ENCODE measurements around the gene PIP4K2C. TPM values are rescaled to one million over a fixed set of nuclear protein-coding genes. Genes with fewer than 3 reads are reported as not detected.

Gene PIP4K2C
- 12.4 TPM for total RNA-seq
- long read RNA-seq, transcript PIP4K2C-201 (10 exons, 2,924 nt) = major isoform, 31 of 44 reads
- long read RNA-seq, partial matches to known transcripts = 6 of 44 reads
- long read RNA-seq, other reads (novel, unspliced or antisense) = 2 of 44 reads

- DNase-seq (peak; percentile 89), ATAC-seq (ENCODE audit: poor library complexity) (peak; percentile 100)
- intact Hi-C loops (cut with DNase I) = no loop called here
Measured at GRCh38 chr12:57590864-57591781, at the start of gene PIP4K2C. Gene PIP4K2C, plus strand, starts transcription at chr12:57591192. Its CDS starts 98 bp downstream, at chr12:57591290.

GRCh38 chr12:57541717-57542116, 49.3 kb upstream of the PIP4K2C start:
- ATAC-seq (ENCODE audit: poor library complexity) = no peak
- DNase-seq = no peak
- intact Hi-C loops (cut with DNase I) = no loop called here

GRCh38 chr12:57543581-57543980, 47.4 kb upstream of the PIP4K2C start:
- ATAC-seq (ENCODE audit: poor library complexity) (no peak), DNase-seq (no peak)
- intact Hi-C loops (cut with DNase I) = no loop called here

- DNase-seq = no peak
- ATAC-seq (ENCODE audit: poor library complexity) = no peak
- intact Hi-C loops (cut with DNase I) = no loop called here
Measured at GRCh38 chr12:57545809-57546437, 45.1 kb upstream of the PIP4K2C start.

GRCh38 chr12:57546438-57547287, 44.3 kb upstream of the PIP4K2C start, which contains the start of gene DCTN2:
Gene DCTN2, minus strand, starts transcription at chr12:57547192. Its CDS starts 129 bp downstream, at chr12:57547063.
- intact Hi-C loops (cut with DNase I) = no loop called here
- ATAC-seq (ENCODE audit: poor library complexity) (peak; percentile 98), DNase-seq (peak; percentile 96)

- DNase-seq (no peak), ATAC-seq (ENCODE audit: poor library complexity) (no peak)
- intact Hi-C loops (cut with DNase I) = no loop called here
Measured at GRCh38 chr12:57547288-57548012, 43.5 kb upstream of the PIP4K2C start.

- intact Hi-C loops (cut with DNase I) = no loop called here
- ATAC-seq (ENCODE audit: poor library complexity) = no peak
- no peak for DNase-seq
Measured at GRCh38 chr12:57548013-57548315, 43.0 kb upstream of the PIP4K2C start.

GRCh38 chr12:57548488-57548887, 42.5 kb upstream of the PIP4K2C start:
- DNase-seq (no peak), ATAC-seq (ENCODE audit: poor library complexity) (no peak)
- intact Hi-C loops (cut with DNase I) = no loop called here

GRCh38 chr12:57549203-57549908, 41.6 kb upstream of the PIP4K2C start:
- no peak for ATAC-seq (ENCODE audit: poor library complexity)
- intact Hi-C loops (cut with DNase I) = no loop called here

GRCh38 chr12:57549909-57550640, 40.9 kb upstream of the PIP4K2C start, which contains the start of gene KIF5A:
Gene KIF5A, plus strand, starts transcription at chr12:57550044. Its CDS starts 228 bp downstream, at chr12:57550272.
- ATAC-seq (ENCODE audit: poor library complexity) = no peak
- DNase-seq = no peak
- intact Hi-C loops (cut with DNase I) = no loop called here

More at GRCh38 chr12:57549203-57549908, 41.6 kb upstream of the PIP4K2C start:
- no peak for DNase-seq

GRCh38 chr12:57550641-57551549, 40.1 kb upstream of the PIP4K2C start:
- intact Hi-C loops (cut with DNase I) = no loop called here
- DNase-seq (no peak), ATAC-seq (ENCODE audit: poor library complexity) (no peak)

- ATAC-seq (ENCODE audit: poor library complexity) = no peak
- intact Hi-C loops (cut with DNase I) = no loop called here
- DNase-seq = no peak
Measured at GRCh38 chr12:57551637-57552305, 39.2 kb upstream of the PIP4K2C start.

- intact Hi-C loops (cut with DNase I) = no loop called here
- ATAC-seq (ENCODE audit: poor library complexity) (no peak), DNase-seq (no peak)
Measured at GRCh38 chr12:57552306-57552651, 38.7 kb upstream of the PIP4K2C start.

GRCh38 chr12:57552835-57553313, 38.1 kb upstream of the PIP4K2C start:
- ATAC-seq (ENCODE audit: poor library complexity) (no peak), DNase-seq (no peak)
- intact Hi-C loops (cut with DNase I) = no loop called here

All from Right ventricle myocardium superior (tissue), 1 donor.